GM21717 (cell line): ENCODE results near the gene AGL.
"Not testable (repeated sequence)": the region's sequence is repeated elsewhere in the genome, so short reads cannot be mapped to it uniquely, and the experiment has no call there.

Experiments
- ATAC-seq: cut with Tn5 transposase; IDR thresholded peaks from one replicate; pipeline ENCODE4 v1.9.1; 2021; ENCODE audit warnings: mild to moderate bottlenecking, moderate library complexity; ENCODE audit not compliant: unreplicated experiment

AGL gene

DNA sequence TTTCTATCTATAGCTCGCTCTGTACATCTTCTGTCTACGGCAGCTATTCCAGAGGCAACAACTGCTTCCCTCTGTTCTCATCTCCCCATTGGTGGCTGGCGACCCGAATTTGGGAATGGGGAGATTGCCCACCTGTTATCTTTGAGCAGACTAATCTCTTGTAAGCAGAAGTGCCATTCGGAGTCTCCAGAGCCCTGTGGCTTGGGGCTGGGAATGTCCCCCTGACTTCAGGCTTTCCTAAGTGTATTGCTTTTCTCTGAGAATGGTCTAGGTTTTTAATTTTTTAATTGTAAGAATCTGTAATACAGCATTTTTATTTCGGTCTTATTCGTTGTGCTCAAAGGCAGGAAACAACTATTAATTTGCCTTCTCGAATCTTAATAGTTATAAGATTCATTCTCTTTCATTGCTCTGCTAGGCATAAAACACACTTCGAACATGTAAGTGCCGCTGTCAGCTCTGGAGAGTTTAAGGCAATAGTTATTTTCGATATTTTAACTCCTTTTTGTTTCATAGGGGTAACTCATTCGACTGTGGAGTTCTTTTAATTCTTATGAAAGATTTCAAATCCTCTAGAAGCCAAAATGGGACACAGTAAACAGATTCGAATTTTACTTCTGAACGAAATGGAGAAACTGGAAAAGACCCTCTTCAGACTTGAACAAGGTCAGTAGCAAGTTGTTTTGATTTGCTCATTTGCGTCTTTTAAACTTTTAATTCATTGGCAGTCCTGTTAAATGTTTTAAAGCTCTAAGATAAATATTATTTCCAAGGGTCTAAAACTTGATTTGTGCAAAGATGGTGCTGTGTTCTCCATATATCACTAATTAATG, 514 bp downstream of the AGL start:
- ATAC-seq, result peak; percentile 14

DNA sequence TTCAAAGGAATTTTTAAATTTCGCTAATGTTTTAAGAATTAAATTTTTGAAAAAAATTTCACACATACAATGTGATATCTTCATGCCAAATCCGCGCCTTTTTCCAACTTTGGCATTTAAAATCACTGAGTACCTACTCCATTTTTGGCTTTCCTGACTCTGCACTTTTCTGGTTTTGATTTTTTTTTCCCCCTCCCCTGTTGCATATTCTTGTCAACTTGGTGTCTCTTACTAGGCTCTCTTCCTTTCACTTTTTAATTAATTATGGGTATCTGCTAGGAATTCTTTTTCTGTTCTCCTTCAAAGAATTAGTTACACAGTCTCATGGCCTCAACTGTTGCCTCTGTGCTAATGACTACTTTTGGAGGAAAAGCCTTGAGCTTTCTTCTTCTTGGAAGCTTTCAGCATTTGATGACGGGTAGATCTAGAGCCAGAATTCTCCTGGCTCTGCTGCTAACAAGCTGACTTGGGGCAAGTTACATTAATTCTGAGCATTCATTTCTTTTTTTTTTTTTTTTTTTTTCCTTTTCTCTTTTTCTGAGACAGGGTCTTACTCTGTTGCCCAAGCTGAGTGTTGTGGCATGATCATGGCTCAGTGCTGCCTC, 1.8 kb downstream of the AGL start:
- ATAC-seq, result no peak

- no peak for ATAC-seq
These were observed 2.5 kb downstream of the AGL start for GRCh38 chr1:99852648-99853047.

DNA sequence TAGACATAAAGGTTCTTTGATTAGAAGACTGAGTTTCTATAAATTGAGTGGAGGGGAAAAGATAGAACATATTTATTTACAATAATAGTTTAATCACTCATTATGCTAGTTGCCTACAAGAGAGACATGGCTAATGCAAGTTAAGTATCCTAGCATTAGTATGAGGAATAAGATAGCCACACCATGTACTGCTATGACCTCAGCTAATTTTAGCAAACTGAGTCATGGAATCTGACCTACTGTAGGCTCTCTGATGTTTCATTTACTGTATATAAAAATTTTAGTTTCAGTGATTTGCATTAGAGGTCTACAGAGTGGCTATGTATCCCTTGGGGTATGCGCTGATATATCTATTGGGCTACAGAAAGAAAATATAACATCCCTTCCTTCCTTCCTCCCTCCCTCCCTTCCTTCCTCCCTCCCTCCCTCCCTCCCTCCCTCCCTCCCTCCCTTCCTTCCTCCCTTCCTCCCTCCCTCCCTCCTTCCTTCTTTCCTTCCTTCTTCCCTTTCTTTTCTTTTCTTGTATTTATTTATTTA, 5.8 kb downstream of the AGL start:
- no peak for ATAC-seq

- ATAC-seq, result not testable (repeated sequence)
These were observed 6.9 kb downstream of the AGL start for GRCh38 chr1:99857041-99857440.

DNA sequence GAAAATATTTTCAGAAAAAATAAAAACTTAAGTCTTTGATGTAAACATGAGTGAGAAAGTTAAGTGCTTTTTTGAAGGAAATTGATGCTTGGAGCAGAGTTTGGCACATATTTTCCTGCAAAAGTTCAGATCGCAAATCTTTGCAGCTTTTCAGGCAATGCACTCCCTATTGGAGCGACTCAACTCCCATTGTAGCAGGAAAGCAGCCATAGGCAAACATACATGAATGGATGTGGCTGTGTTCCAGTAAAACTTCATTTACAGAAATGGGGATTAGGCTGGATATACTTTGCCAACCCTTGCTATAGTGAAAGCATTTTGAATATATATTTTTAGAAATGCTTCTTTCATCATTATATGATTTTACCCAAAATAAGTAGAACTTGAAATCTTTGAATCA, 8.1 kb downstream of the AGL start:
- no peak for ATAC-seq

GRCh38 chr1:99858881-99859280, 8.7 kb downstream of the AGL start:
- ATAC-seq, result no peak

DNA sequence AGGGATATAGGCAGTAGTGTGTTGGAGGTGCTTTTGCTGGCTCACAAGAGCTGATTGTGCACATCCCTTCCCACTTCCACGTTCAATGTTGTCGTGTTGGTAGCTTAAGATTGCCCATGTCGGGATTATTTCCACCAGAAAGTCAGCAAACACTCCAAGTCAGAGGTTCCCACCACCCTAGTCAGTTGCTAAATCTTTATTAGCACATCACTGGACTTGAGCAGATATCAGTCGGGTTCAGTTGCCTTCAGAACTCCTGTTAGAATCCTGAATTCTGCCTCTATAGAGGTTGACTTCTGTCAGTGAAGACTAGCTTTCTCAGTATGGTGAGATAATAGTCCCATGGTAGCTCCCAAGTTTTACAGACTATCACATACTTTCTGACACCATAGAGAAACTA, 10.5 kb downstream of the AGL start:
- no peak for ATAC-seq

DNA sequence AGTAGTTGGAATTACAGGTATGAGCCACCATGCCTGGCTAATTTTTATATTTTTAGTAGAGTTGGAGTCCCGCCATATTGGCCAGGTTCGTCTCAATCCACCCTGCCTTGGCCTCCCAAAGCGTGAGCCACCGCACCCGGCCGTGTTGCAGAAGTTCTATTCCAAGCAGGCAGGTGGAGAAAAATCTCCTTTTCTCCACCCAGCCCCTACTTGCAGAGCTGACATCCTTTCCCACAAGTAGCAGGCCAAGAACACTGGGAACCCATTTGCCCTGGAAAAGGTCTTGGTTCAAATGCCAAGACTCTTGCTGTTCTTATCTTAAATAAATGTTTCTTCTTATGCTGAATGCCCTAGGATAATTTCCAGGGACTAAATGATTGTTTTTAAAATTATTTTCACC, 17.5 kb downstream of the AGL start:
- ATAC-seq, result no peak

DNA sequence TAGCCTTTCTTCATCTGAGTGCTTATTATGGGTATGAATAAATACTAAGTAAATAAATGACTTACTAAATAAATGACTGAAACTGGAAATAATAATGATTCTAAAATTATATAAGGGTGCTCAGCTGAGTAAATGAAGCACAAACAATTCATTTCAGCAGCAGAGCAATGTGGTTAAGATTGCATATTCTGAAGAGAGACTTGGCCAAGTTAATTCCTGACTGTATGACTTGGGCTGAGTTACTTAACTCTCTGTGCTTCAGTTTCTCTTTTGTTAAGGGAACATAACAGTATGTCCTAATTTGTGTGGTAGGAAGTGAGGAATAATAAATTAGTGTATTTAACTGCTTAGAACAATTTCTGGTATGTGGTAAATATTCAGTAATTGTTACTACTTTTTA, 19.1 kb downstream of the AGL start:
- ATAC-seq, result no peak

- no peak for ATAC-seq
These were observed 19.6 kb downstream of the AGL start for GRCh38 chr1:99869723-99870122.

DNA sequence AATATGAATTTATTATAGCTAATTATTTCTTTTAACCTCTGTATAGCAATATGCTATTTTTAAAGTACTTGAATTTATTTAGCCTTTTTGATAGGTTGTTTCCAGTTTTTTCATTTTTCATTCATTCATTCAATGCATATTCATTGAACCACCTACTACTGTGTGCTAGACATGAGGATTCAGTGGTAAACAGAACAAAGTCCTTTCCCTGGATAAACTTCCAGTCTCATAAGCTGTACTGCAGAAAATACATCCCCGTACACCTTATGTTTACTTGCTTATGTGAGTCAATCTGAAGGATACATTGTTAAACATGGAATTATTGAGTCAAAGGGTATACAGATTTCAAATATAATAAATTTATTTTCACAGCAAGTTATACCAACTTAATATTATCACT, 21.9 kb downstream of the AGL start:
- no peak for ATAC-seq

- no peak for ATAC-seq
These were observed 27.4 kb downstream of the AGL start for GRCh38 chr1:99877568-99877967.

GRCh38 chr1:99886179-99886578, 36.0 kb downstream of the AGL start:
- no peak for ATAC-seq

DNA sequence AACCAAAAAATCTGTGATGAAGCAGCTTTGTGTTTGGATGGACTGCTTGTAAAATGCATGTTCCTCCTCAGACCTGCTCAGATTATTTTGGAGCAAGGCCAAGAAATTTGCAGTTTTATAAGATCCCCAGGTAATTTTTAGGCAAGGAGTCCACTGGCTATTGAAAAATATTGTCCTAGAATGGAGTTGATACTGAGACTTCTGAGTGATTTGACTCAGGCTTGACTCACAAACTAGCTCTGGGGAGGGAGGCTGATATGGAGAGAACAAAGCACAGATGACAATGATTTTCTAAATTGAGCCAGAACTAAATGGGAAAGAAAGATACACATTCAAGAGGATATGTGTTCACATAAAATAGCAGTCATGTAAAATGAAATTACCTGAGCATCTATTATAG, 36.7 kb downstream of the AGL start:
- ATAC-seq, result no peak

- no peak for ATAC-seq
These were observed 37.7 kb downstream of the AGL start for GRCh38 chr1:99887890-99888289.

GRCh38 chr1:99891997-99892396, 41.8 kb downstream of the AGL start:
- no peak for ATAC-seq

DNA sequence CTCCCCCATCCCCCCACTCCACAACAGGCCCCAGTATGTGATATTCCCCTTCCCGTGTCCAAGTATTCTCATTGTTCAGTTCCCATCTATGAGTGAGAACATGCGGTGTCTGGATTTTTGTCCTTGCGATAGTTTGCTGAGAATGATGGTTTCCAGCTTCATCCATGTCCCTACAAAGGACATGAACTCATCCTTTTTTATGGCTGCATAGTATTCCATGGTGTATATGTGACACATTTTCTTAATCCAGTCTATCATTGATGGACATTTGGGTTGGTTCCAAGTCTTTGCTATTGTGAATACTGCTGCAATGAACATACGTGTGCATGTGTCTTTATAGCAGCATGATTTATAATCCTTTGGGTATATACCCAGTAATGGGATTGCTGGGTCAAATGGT, 53.1 kb downstream of the AGL start:
- ATAC-seq, result not testable (repeated sequence)

DNA sequence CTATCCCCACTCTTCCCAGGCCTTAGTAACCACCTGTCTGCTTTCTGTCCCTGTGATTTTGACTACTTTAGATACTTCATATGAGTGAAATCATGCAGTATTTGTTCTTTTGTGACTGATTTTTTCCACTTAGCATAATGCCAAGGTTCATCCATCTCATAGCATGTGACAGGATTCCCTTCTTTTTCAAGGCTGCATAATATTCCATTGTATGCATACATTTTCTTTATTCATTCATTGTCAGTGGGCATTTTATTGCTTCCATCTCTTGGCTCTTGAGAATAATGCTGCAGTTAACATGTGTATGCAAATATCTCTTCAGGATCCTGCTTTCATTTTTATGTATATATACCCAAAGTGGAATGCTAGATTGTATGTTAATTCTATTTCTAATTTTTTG, 56.4 kb downstream of the AGL start:
- no peak for ATAC-seq

DNA sequence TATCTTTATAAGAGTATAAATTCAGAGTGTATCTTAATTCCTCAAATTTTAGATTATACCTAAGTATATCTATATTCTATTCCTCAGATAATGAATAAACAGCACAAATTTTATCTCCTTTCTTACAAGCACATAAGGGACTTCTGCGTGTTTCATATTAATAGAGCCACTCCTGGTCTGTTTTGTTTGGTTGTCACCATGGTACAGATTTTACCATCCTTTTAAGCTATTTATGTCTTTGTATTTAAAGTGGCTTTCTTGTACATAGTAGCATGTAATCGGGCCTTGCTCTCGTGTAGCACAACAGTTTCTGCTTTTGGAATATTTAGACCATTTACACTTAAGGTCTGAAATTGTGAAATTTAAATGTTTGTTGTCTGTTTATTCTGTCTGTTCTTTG, 67.1 kb downstream of the AGL start:
- ATAC-seq, result no peak

DNA sequence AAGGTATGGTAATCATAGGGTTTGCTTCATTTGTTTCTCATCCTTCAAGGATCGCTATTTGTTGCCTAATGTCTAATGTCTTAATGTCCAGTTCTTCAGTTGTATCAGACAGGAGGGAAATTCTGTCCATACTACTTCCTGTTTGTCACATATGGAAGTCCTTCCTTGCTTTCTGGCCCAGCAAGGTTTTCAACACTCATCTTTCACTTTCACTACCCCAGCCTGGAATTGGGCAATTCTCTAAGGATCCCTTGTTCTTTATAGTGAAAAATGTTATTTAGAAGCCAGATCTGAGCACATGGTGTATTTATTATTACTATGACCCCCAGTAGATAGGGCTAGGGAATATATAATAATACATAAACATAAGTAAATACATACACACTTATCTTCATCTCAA, 69.1 kb downstream of the AGL start:
- ATAC-seq, result no peak

DNA sequence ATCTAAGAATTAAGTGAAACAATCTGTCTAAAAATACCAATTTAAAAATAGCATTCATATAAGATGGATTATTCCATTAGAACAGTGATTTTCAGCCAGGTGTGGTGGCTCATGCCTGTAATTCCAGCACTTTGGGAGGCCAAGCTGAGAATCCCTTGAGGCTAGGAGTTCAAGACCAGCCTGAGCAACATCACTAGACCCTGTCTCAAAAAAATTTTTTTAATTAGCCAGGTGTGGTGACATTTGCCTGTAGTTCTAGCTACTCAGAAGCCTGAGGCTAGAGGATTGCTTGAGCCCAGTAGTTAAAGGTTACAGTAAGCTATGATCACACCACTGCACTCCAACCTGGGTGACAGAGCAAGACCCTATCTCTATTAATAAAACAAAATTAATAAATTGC, 84.6 kb downstream of the AGL start:
- ATAC-seq, result no peak
